ENCODE results near the gene CFAP65.

Gene CFAP65

GRCh38 chr2:219076253-219076652 lies 34.9 kb upstream of the CFAP65 start:
- no peak for DNase-seq (ENCODE audit: low read depth)
- H3K4me3 ChIP-seq (ENCODE audit: low read depth, low read length): no peak overlapping the region
- TF ChIP-seq CTCF (conservative IDR thresholded peaks at IDR 0.05; ENCODE audit: low read depth, low read length): no peak

- TF ChIP-seq CTCF (conservative IDR thresholded peaks at IDR 0.05; ENCODE audit: low read depth, low read length): peak; percentile 82
- H3K4me3 ChIP-seq (ENCODE audit: low read depth, low read length): no peak overlapping the region
- peak; percentile 85 for DNase-seq (ENCODE audit: low read depth)
Observed at GRCh38 chr2:219073413-219074129, 32.3 kb upstream of the CFAP65 start.

GRCh38 chr2:219072741-219073250 lies 31.5 kb upstream of the CFAP65 start:
- TF ChIP-seq CTCF (conservative IDR thresholded peaks at IDR 0.05; ENCODE audit: low read depth, low read length): no peak
- DNase-seq (ENCODE audit: low read depth): no peak
- H3K4me3 ChIP-seq (ENCODE audit: low read depth, low read length): no peak overlapping the region

GRCh38 chr2:219071131-219071816 lies 30.0 kb upstream of the CFAP65 start:
- no peak for TF ChIP-seq CTCF (conservative IDR thresholded peaks at IDR 0.05; ENCODE audit: low read depth, low read length)
- no peak for DNase-seq (ENCODE audit: low read depth)
- H3K4me3 ChIP-seq (ENCODE audit: low read depth, low read length): no peak overlapping the region

GRCh38 chr2:219065484-219065883 lies 24.2 kb upstream of the CFAP65 start:
- no peak overlapping the region for H3K4me3 ChIP-seq (ENCODE audit: low read depth, low read length)
- no peak for DNase-seq (ENCODE audit: low read depth)
- no peak for TF ChIP-seq CTCF (conservative IDR thresholded peaks at IDR 0.05; ENCODE audit: low read depth, low read length)

GRCh38 chr2:219062081-219062480 lies 20.8 kb upstream of the CFAP65 start:
- no peak overlapping the region for H3K4me3 ChIP-seq (ENCODE audit: low read depth, low read length)
- TF ChIP-seq CTCF (conservative IDR thresholded peaks at IDR 0.05; ENCODE audit: low read depth, low read length): no peak
- no peak for DNase-seq (ENCODE audit: low read depth)
